IMR-90 (cell line): Measurements from ENCODE around the gene COL5A1. TPM values are rescaled to one million over a fixed set of nuclear protein-coding genes. Genes with fewer than 3 reads are reported as not detected.

Experiments used
- ATAC-seq: fragments of 200-7000 bp; cut with Tn5 transposase; 2 replicates; pipeline ENCODE4 v1.9.1; 2020; ENCODE audit warnings: low read depth, mild to moderate bottlenecking, moderate library complexity
- BruUV-seq: library from RNA; stranded (reverse); fragments of 400-500 nt; replicated peaks from 2 replicates; lab custom pipeline; 2021; lab: Mats Ljungman, UMichigan
- CTCF ChIA-PET: fragments of 300-600 bp; formaldehyde crosslinking; extraction: SDS; loops from one replicate; lab custom pipeline; 2021; ENCODE audit warnings: antibody characterized with exemption; lab: Yijun Ruan, JAX
- POLR2A ChIA-PET: fragments of 300-600 bp; sonication (Branson Sonifier 250); formaldehyde crosslinking; loops from one replicate; lab custom pipeline; 2022; ENCODE audit warnings: antibody characterized with exemption; ENCODE audit not compliant: unreplicated experiment; lab: Charles Lee
- DNase-seq: peaks from one replicate; pipeline ENCODE4 v3.0.0; 2013
- H2AFZ ChIP-seq: replicated peaks from 2 replicates; pipeline ENCODE3; 2013; ENCODE audit warnings: low read length, mild to moderate bottlenecking; ENCODE audit not compliant: poor library complexity
- H2AK5ac ChIP-seq: 2 replicates; pipeline ENCODE4 v1.6.1; 2013; ENCODE audit warnings: low read depth, low read length, inconsistent platforms
- H2AK9ac ChIP-seq: replicated peaks from 2 replicates; pipeline ENCODE3; 2013; ENCODE audit warnings: mild to moderate bottlenecking, low read depth, low read length, moderate library complexity; ENCODE audit not compliant: poor library complexity
- H2BK120ac ChIP-seq: 2 replicates; pipeline ENCODE4 v1.6.1; 2013; ENCODE audit warnings: low read depth, low read length, inconsistent platforms
- H2BK15ac ChIP-seq: 3 replicates; pipeline ENCODE4 v1.6.1; 2013; ENCODE audit warnings: low read depth, low read length, inconsistent platforms
- H2BK20ac ChIP-seq: 2 replicates; pipeline ENCODE4 v1.6.1; 2013; ENCODE audit warnings: low read depth, mild to moderate bottlenecking, inconsistent platforms, low read length, moderate library complexity
- H2BK5ac ChIP-seq: 2 replicates; pipeline ENCODE4 v1.6.1; 2013; ENCODE audit warnings: mild to moderate bottlenecking, low read depth, low read length, inconsistent platforms; ENCODE audit not compliant: poor library complexity, severe bottlenecking
- H3K14ac ChIP-seq: replicated peaks from 2 replicates; pipeline ENCODE4 v1.6.1; 2013; ENCODE audit warnings: low read depth, low read length, inconsistent platforms
- H3K18ac ChIP-seq: 2 replicates; pipeline ENCODE4 v1.6.1; 2013; ENCODE audit warnings: low read depth, low read length, control low read depth
- H3K23ac ChIP-seq: 2 replicates; pipeline ENCODE4 v1.6.1; 2013; ENCODE audit warnings: low read depth, low read length, inconsistent platforms
- H3K27ac ChIP-seq: 2 replicates; pipeline ENCODE4 v1.5.1; 2013; ENCODE audit warnings: mild to moderate bottlenecking, control low read depth, low read length; ENCODE audit not compliant: insufficient read depth
- H3K27me3 ChIP-seq: 2 replicates; pipeline ENCODE4 v1.6.1; 2013; ENCODE audit warnings: low read length; ENCODE audit not compliant: control insufficient read depth, insufficient read depth
- H3K36me3 ChIP-seq: 2 replicates; pipeline ENCODE4 v1.6.1; 2013; ENCODE audit warnings: low read length, mixed read lengths; ENCODE audit not compliant: control insufficient read depth, insufficient read depth
- H3K4ac ChIP-seq: 2 replicates; pipeline ENCODE4 v1.6.1; 2013; ENCODE audit warnings: low read depth, low read length, inconsistent platforms
- H3K4me1 ChIP-seq: 2 replicates; pipeline ENCODE4 v1.6.1; 2013; ENCODE audit warnings: low read length, mixed read lengths; ENCODE audit not compliant: control insufficient read depth, insufficient read depth
- H3K4me2 ChIP-seq: 2 replicates; pipeline ENCODE4 v1.6.1; 2013; ENCODE audit warnings: low read depth, mild to moderate bottlenecking, control low read depth, low read length, moderate library complexity
- H3K4me3 ChIP-seq: 2 replicates; pipeline ENCODE4 v1.5.1; 2013; ENCODE audit warnings: low read depth, mild to moderate bottlenecking, control low read depth, low read length, moderate library complexity; ENCODE audit not compliant: insufficient read depth
- H3K56ac ChIP-seq: 2 replicates; pipeline ENCODE4 v1.6.1; 2013; ENCODE audit warnings: low read length, inconsistent platforms; ENCODE audit not compliant: insufficient read depth; ENCODE audit errors: extremely low read depth
- H3K79me1 ChIP-seq, 2 experiments: 2 replicates each; pipeline ENCODE4 v1.6.1; 2013; ENCODE audit warnings: low read length in 2 of 2, inconsistent platforms in 1 of 2, low read depth in 1 of 2
- H3K9ac ChIP-seq: 2 replicates; pipeline ENCODE4 v1.6.1; 2013; ENCODE audit warnings: low read depth, low read length, control low read depth
- H3K9me1 ChIP-seq: 2 replicates; pipeline ENCODE4 v1.6.1; 2013; ENCODE audit warnings: low read length, inconsistent platforms; ENCODE audit not compliant: insufficient read depth
- H3K9me3 ChIP-seq: 2 replicates; pipeline ENCODE4 v1.6.1; 2013; ENCODE audit warnings: low read length; ENCODE audit not compliant: control insufficient read depth, insufficient read depth
- H4K20me1 ChIP-seq: 2 replicates; pipeline ENCODE4 v1.6.1; 2013; ENCODE audit warnings: low read length, inconsistent platforms; ENCODE audit not compliant: insufficient read depth
- H4K5ac ChIP-seq: 2 replicates; pipeline ENCODE4 v1.6.1; 2013; ENCODE audit warnings: mild to moderate bottlenecking, low read depth, low read length, control low read depth
- H4K8ac ChIP-seq, 2 experiments: 2 replicates each; pipeline ENCODE4 v1.6.1; 2013; ENCODE audit warnings: low read depth in 2 of 2, low read length in 2 of 2, control low read depth in 1 of 2, inconsistent platforms in 1 of 2
- H4K91ac ChIP-seq: 2 replicates; pipeline ENCODE4 v1.6.1; 2013; ENCODE audit warnings: low read depth, low read length, inconsistent platforms; ENCODE audit not compliant: insufficient read depth
- CHD1 ChIP-seq: IDR thresholded peaks from 2 replicates; pipeline ENCODE4 v1.6.1; 2012; ENCODE audit warnings: low read depth, low read length, improper control_type of control experiment
- WGBS, 2 experiments: methylation state at CpG; one replicate each; pipeline versions ENCODE4 v1.1.5 to v1.1.7; 2013; ENCODE audit warnings: missing lambda C conversion rate in 2 of 2; ENCODE audit not compliant: insufficient read length in 1 of 2; ENCODE audit errors: extremely low coverage in 2 of 2; 5-methylcytosine and 5-hydroxymethylcytosine counted together
- dilution Hi-C: fragments of 300-500 bp; cut with HindIII; formaldehyde crosslinking; loops from one replicate; pipeline ENCODE4 v1.14.3; 2018; ENCODE audit warnings: low sequenced_read_pairs; ENCODE audit not compliant: unreplicated experiment
- in situ Hi-C: fragments of 300-500 bp; cut with MboI; formaldehyde crosslinking; loops from 3 replicates; pipeline ENCODE4 v1.14.3; 2019; ENCODE audit warnings: low sequenced_read_pairs, inconsistent platforms, mixed read lengths
- intact Hi-C: fragments of 100-400 bp; cut with micrococcal nuclease; formaldehyde crosslinking; loops from 2 replicates; pipeline ENCODE4 v1.10.0; 2022
- polyA plus RNA-seq, 3 experiments: library from polyadenylated mRNA; depleted of rRNA; stranded (reverse); fragments of >200 nt; gene quantifications; 2 replicates each; pipeline ENCODE4 v1.2.3, GENCODE V29; 2012; ENCODE audit warnings: low replicate concordance in 1 of 3
- total RNA-seq: library from RNA; depleted of rRNA; stranded (reverse); fragments of >200 nt; gene quantifications from 2 replicates; pipeline ENCODE4 v1.2.3, GENCODE V29; 2012
- TF ChIP-seq, protein P1 (sequence below): fragments of 150-350 bp; IDR thresholded peaks from 2 replicates; pipeline ENCODE4 v1.6.1; 2017; ENCODE audit warnings: mild to moderate bottlenecking, antibody characterized with exemption, low read length, low read depth

COL5A1 gene
- total and polyA plus RNA-seq, 2 of the 4 experiments (the other 2 are of a cell fraction): 19.2 to 173 TPM

DNA sequence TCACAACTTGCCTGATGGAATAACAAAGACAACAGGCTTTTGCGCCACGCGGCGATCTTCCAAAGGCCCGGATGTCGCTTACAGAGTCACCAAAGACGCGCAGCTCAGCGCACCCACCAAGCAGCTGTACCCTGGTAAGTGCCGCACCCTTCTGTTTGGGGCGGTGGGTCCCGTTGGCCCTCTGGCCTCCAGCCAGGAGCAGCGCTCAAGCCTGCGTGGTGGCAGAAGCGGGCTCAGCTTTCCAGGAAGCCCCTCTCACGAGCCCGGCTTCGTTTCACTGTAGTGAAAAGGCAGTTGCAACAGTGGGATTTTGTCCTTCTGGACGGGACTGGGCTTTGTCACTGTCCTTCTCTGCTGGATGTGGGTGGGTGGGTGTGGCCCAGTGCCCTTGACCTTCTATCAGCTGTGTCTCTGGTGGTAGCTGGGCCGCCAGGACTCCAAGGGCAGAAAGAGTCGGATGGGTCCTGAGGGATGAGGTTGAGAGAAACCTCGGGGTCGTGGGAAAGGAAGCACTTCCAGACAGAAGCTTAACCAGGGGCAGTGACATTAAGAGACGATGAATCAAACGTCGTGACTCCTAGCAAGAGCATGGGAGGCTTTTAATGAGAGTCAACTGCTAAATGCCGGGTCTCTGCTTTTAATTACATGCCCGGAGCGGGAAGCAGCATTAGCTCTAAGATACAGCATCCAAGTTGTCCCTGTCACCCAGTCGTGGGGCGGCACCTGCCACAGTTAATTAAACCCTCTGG is 49.5 kb downstream of the COL5A1 start:
- Histone ChIP-seq H3K4me1 (peaks cover 5% of the 10 kb centered on the region; the same call in 1 of the 2 replicates), H3K9me1 (peaks cover 37% of the 10 kb centered on the region), H2AK5ac (no peak overlapping the region; the same call in 1 of the 2 replicates), H4K20me1 (peaks cover 98% of the 10 kb centered on the region), H2BK120ac (no peak overlapping the region), H3K23ac (no peak overlapping the region), H3K79me1 (peaks cover 22 to 96% of the 10 kb centered on the region in 2 experiments), H2BK5ac (no peak overlapping the region), H3K9ac (no peak overlapping the region), H3K56ac (no peak overlapping the region), H2AK9ac (no peak overlapping the region), H4K8ac (no peak overlapping the region), H3K14ac (no peak overlapping the region), H2BK20ac (no peak overlapping the region), H4K5ac (no peak overlapping the region), H3K4me2 (no peak overlapping the region), H2BK15ac (no peak overlapping the region), H4K91ac (no peak overlapping the region), H3K27ac (no peak overlapping the region), H3K4me3 (no peak overlapping the region), H3K27me3 (no peaks in the 10 kb centered on the region), H3K18ac (no peak overlapping the region), H3K9me3 (no peaks in the 10 kb centered on the region), H3K36me3 (peaks cover 70% of the 10 kb centered on the region), H2AFZ (no peak overlapping the region), H3K4ac (no peak overlapping the region)
- intact Hi-C loops: no loop called here
- ATAC-seq: no peak
- ChIA-PET CTCF (interaction anchor here (1.2 kb wide), 1 partner anchor 242 kb away, joined by 5 read pairs; no protein-coding TSS in a partner anchor), POLR2A (no interaction called here)
- BruUV-seq: no TSS peak
- no peak for TF ChIP-seq CHD1
- TF ChIP-seq, protein P1, sequence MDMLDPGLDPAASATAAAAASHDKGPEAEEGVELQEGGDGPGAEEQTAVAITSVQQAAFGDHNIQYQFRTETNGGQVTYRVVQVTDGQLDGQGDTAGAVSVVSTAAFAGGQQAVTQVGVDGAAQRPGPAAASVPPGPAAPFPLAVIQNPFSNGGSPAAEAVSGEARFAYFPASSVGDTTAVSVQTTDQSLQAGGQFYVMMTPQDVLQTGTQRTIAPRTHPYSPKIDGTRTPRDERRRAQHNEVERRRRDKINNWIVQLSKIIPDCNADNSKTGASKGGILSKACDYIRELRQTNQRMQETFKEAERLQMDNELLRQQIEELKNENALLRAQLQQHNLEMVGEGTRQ: no peak
- dilution Hi-C loops: no loop called here
- no peak for DNase-seq
- in situ Hi-C loops: no loop called here
- WGBS, 2 experiments: 76% methylated on average over 21 of the region's 31 CpGs; no CpG with 5 or more reads in 1 of the 2 experiments
